ENCODE data around the gene SBF2.

SBF2 gene

DNA sequence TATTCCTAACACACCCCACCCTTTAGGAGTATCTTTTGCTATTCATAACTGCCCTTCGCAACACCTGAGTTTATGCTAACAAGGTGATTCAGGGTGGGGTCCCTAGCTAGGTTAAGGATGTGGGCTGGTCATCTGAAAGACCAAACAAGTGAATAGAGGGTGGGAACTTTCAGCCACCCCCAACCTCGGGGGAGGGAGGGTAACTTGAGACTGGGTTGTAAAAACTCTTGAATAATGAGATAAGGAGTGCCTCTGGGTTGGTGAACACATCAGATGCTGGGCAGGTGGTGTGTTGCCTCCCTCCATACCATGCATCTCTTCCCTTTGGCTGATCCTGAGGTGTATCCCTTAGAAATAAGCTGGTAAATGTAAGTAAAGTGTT lies 518.6 kb downstream of the SBF2 start:
- H3K27me3 Mint-ChIP-seq = no peaks in the 10 kb centered on the region
- no peaks in the 10 kb centered on the region for H3K9me3 Mint-ChIP-seq
- H3K36me3 Mint-ChIP-seq = no peaks in the 10 kb centered on the region
- CTCF ChIA-PET = interaction anchor here (1.1 kb wide), 1 partner anchor 28 kb away, joined by 3 read pairs; no protein-coding TSS in a partner anchor
- H3K4me3 Mint-ChIP-seq = no peak overlapping the region
- no peak overlapping the region for H3K27ac Mint-ChIP-seq
- no peaks in the 10 kb centered on the region for H3K4me1 Mint-ChIP-seq
- no peak for DNase-seq

DNA sequence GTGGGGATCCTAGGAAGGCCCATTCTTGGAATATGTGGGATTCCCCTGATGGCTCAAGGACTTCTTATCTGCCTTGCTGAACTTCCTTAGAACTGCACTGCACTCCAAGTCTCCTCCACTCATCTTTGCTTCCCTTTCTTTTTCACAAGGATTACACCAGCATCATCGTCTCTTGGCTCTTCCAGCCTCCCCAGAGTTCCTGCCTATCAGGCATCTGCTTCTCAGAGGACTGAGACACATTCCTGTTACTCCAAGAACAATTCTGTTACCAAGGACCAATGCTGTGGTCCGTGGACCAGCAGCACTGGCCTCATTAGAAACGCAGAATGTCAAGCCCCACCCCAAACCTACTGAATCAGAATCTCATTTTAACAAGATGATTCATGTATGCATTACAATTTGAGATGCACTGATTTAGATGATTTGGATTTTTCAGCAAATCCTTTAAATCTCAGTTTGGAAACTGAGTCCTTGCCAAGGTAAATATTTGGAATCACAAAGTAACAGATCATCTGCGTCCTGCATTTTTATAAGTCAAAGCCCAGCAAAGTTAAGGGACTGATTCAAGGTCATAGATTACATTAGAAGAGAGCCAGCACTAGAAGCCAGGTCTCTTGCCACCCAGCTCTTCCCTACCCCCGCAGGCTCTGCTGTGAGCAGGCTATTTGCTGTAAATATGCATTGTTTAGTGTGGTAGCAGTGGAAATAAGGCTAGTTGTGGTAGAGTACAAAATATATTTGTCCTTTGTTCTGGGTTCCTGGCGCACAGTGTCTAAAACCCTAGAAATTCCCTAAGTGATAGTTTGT lies 519.2 kb downstream of the SBF2 start:
- no peaks in the 10 kb centered on the region for H3K36me3 Mint-ChIP-seq
- CTCF ChIA-PET = no interaction called here
- no peak overlapping the region for H3K4me3 Mint-ChIP-seq
- DNase-seq = no peak
- no peak overlapping the region for H3K27ac Mint-ChIP-seq
- no peaks in the 10 kb centered on the region for H3K27me3 Mint-ChIP-seq
- H3K9me3 Mint-ChIP-seq = no peaks in the 10 kb centered on the region
- no peaks in the 10 kb centered on the region for H3K4me1 Mint-ChIP-seq

DNA sequence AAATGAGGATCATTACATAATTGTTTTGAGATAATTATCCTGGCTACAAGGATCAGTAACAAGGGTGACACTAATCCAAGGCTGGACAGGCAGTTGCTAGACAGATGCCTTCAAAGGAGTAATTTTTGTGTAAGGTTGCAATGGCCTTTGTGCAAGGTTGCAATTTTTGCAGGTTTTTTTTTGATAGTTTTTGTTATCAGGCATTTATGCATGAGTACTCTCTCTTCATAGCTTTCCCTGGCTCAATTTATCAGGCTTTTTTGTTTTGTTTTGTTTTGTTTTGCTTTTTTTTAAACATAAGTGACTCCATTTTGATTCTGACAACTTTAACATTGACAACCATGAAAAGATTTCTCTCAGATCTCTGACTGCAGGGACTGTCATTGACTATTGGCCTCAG lies 519.9 kb downstream of the SBF2 start:
- no peaks in the 10 kb centered on the region for H3K27me3 Mint-ChIP-seq
- H3K4me3 Mint-ChIP-seq = no peak overlapping the region
- DNase-seq = no peak
- no peaks in the 10 kb centered on the region for H3K36me3 Mint-ChIP-seq
- H3K9me3 Mint-ChIP-seq = no peaks in the 10 kb centered on the region
- no peaks in the 10 kb centered on the region for H3K4me1 Mint-ChIP-seq
- CTCF ChIA-PET = interaction anchor here (0.7 kb wide), 1 partner anchor 20 kb away, joined by 3 read pairs; no protein-coding TSS in a partner anchor
- H3K27ac Mint-ChIP-seq = no peak overlapping the region

DNA sequence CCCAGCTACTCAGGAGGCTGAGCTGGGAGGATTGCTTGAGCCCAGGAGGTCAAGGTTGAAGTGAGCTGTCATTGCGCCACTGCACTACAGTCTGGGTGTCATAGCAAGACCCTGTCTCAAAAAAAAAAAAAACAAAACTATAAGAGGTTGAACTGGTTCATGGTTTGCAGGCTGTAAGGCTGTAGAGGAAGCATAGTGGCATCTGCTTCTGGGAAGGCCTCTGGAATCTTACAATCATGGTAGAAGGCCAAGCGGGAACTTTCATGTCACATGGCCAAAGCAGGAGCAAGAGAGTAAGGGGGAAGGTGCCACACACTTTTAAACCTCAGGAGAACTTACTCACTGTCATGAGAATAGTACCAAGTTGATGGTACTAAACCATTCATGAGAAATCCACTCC lies 520.5 kb downstream of the SBF2 start:
- Mint-ChIP-seq H3K4me3 (no peak overlapping the region), H3K4me1 (no peaks in the 10 kb centered on the region), H3K27ac (no peak overlapping the region), H3K36me3 (no peaks in the 10 kb centered on the region), H3K9me3 (no peaks in the 10 kb centered on the region), H3K27me3 (no peaks in the 10 kb centered on the region)
- CTCF ChIA-PET = interaction anchor here (0.7 kb wide), 1 partner anchor 20 kb away, joined by 3 read pairs; no protein-coding TSS in a partner anchor
- no peak for DNase-seq

DNA sequence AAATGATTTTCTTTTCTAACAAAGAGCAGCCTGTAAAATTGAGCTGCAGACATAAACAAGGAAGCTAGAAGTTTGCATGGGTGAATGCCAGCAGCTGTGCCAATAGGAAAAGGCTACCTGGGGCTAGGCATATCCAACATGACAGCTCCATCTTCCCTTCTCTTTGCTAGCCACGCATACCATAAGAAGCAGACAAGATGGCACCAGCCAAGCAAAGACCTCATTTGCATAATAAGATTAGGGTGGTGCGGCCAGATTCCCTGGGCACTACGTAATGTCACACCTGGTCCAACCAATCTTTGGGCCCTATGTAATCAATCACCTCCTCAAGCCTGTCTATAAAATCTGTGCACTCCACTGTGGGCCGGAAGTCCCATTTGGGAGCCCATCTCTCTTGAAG lies 521.8 kb downstream of the SBF2 start:
- Mint-ChIP-seq H3K36me3 (no peaks in the 10 kb centered on the region), H3K27ac (no peak overlapping the region), H3K4me3 (no peak overlapping the region), H3K9me3 (no peaks in the 10 kb centered on the region), H3K4me1 (peaks cover 2% of the 10 kb centered on the region), H3K27me3 (no peaks in the 10 kb centered on the region)
- no peak for DNase-seq
- CTCF ChIA-PET = no interaction called here

DNA sequence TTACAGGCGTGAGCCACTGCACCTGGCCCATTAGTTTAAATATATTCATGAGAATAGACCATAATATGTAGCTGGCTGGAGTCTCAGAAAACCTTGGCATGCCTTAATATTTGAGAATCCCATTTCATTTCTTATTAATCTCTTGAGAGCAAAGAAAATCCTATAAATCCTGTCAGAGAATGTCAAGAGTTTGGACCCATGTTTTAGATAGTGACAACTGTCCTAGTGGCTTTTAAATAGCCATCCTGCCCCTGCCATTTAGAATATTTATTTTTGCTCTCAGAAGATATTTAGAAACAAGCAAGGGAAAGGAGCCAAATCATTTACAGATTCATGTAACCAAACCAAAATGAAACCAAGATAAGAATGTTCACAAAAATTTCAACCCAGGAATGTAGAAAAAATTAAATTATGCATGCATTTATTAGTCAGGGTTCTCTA lies 522.9 kb downstream of the SBF2 start:
- Mint-ChIP-seq H3K4me1 (peaks cover 2% of the 10 kb centered on the region), H3K9me3 (no peaks in the 10 kb centered on the region), H3K27me3 (no peaks in the 10 kb centered on the region), H3K4me3 (no peak overlapping the region), H3K27ac (no peak overlapping the region), H3K36me3 (no peaks in the 10 kb centered on the region)
- CTCF ChIA-PET = no interaction called here
- DNase-seq = no peak

DNA sequence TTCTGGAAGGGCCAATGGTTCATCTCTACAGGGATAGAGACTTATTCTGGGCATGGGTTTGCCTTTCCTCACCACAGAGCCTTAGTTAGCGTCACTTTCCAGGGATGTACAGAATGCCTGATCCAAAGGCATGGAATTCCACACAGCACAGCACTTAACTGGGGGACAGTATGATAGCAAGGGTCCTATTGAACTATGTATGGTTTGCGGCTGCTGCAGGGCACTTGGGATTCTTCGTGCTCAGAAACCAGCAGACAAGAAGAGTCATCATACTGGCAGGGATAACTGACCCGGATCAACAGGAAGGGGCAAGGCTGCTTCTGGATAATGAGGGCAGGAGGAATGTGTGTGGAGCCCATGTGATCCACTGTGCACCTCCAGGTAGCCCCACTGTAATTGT lies 524.4 kb downstream of the SBF2 start:
- H3K27ac Mint-ChIP-seq = no peak overlapping the region
- H3K36me3 Mint-ChIP-seq = no peaks in the 10 kb centered on the region
- peaks cover 2% of the 10 kb centered on the region for H3K4me1 Mint-ChIP-seq
- no peak for DNase-seq
- H3K4me3 Mint-ChIP-seq = no peak overlapping the region
- CTCF ChIA-PET = no interaction called here
- H3K9me3 Mint-ChIP-seq = no peaks in the 10 kb centered on the region
- no peaks in the 10 kb centered on the region for H3K27me3 Mint-ChIP-seq

DNA sequence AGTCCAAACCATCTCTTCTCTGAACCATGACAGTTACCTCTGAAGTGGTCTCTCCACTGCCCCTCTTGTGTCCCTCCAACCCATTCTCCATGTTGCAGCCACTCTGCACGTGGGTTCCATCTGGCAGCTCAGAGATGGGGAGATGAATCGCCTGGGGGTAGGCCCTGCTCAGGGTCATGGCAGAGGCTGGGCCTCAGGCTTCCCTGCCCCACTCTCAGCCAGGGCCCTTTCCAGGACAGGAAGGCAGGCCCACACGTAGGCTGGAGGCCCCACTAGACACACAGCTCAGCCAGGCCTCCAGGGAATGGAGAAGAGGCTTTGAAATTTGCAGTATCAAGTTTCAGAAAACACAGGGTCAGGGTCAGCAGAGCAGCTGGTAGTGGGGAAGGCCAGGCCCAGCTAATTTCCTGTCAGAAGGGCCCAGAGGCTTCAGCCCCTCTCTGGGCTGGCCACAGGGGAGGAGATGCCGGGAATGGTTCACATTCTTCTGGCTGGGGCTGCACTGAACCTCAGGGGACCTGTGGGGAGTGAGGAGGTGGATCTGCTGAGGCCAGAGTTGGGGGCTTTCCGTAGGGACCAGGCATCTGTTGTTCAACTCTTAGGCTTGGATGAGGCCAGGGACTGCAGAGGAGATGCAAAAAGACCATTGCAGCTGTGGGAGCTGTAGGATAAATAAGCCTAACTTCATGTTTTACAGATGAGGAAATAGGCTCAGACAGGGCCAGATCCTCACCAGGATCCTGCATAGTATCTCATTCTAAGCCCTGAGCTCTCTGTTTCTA lies 528.5 kb downstream of the SBF2 start:
- Mint-ChIP-seq H3K36me3 (no peaks in the 10 kb centered on the region), H3K9me3 (no peaks in the 10 kb centered on the region), H3K27ac (no peak overlapping the region), H3K4me1 (peaks cover 2% of the 10 kb centered on the region), H3K4me3 (no peak overlapping the region), H3K27me3 (no peaks in the 10 kb centered on the region)
- no peak for DNase-seq
- CTCF ChIA-PET = no interaction called here

DNA sequence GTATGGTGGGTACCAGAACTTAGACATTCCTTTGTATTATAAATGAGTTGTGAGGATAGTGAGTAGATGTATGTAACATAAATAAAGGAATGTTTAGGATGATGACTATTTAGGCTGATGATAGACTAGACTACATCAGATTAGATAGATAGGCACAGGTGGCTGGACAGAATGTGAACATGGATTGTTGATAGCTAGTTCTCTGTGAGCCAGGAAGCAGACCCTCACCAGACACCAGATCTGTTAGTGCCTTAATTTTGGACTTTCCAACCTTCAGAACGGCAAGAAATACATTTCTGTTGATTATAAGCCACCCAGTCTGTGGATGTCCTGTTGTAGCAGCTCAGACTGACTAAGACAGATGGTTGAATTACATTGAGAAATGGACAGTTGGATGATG lies 530.7 kb downstream of the SBF2 start:
- H3K36me3 Mint-ChIP-seq = no peaks in the 10 kb centered on the region
- no peak for DNase-seq
- no peak overlapping the region for H3K4me3 Mint-ChIP-seq
- peaks cover 17% of the 10 kb centered on the region for H3K4me1 Mint-ChIP-seq
- H3K27me3 Mint-ChIP-seq = no peaks in the 10 kb centered on the region
- CTCF ChIA-PET = interaction anchor here (1.0 to 2.8 kb wide), 2 partner anchors 209 to 230 kb away, joined by 3 to 10 read pairs; no protein-coding TSS in a partner anchor
- H3K27ac Mint-ChIP-seq = no peak overlapping the region
- no peaks in the 10 kb centered on the region for H3K9me3 Mint-ChIP-seq

DNA sequence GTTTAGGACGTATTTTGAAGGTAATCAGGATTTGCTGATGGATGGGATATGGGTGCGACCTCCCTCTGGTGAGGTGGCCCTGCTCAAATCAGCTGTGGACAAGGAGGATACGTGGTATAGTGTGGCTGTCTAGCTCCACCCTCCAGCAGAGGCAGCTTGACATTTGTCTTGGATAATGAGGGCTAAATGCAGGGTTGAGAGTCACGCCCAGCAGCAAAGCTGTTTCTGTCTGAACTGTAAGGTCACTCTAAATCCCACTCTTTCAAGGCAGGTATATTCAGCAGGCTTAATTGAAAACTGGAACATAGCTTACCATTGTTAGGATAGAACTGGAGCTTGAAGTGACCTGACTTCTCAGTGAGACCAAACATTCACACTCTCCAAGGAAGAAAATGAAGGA lies 531.5 kb downstream of the SBF2 start:
- CTCF ChIA-PET = interaction anchor here (0.6 to 2.8 kb wide), 3 partner anchors 113 to 546 kb away, joined by 3 to 10 read pairs (median 4); no protein-coding TSS in a partner anchor
- Mint-ChIP-seq H3K36me3 (no peaks in the 10 kb centered on the region), H3K4me3 (no peak overlapping the region), H3K27ac (no peak overlapping the region), H3K27me3 (no peaks in the 10 kb centered on the region), H3K4me1 (peaks cover 20% of the 10 kb centered on the region), H3K9me3 (no peaks in the 10 kb centered on the region)
- no peak for DNase-seq

DNA sequence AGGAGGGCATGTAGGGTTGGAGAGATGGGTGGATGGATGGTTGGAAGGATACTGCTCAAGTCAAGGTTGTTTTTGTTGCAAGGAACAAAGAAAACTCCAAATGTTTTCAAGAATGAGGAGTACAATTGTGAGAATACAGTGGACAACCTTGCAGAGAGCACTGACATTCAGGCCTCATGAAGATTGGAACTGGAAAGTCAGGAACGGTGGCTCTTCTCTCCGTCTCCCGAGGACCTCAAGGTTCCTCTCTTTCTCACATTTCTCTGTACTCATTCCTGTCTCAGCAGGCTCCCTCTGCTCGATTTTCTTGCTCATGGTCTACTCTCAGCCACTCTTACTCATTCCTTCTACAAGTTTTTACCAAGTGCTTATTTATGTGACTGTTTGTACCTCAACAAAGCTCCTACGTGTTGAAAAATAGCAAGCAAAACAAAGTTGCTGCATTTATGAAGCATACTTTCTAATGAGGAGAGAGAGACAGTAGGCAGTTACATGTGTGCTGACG lies 532.5 kb downstream of the SBF2 start:
- DNase-seq = no peak
- no peak overlapping the region for H3K4me3 Mint-ChIP-seq
- no peak overlapping the region for H3K27ac Mint-ChIP-seq
- H3K27me3 Mint-ChIP-seq = no peaks in the 10 kb centered on the region
- H3K36me3 Mint-ChIP-seq = no peaks in the 10 kb centered on the region
- H3K4me1 Mint-ChIP-seq = peaks cover 27% of the 10 kb centered on the region
- no peaks in the 10 kb centered on the region for H3K9me3 Mint-ChIP-seq
- CTCF ChIA-PET = interaction anchor here (2.1 kb wide), 1 partner anchor 547 kb away, joined by 4 read pairs; no protein-coding TSS in a partner anchor

DNA sequence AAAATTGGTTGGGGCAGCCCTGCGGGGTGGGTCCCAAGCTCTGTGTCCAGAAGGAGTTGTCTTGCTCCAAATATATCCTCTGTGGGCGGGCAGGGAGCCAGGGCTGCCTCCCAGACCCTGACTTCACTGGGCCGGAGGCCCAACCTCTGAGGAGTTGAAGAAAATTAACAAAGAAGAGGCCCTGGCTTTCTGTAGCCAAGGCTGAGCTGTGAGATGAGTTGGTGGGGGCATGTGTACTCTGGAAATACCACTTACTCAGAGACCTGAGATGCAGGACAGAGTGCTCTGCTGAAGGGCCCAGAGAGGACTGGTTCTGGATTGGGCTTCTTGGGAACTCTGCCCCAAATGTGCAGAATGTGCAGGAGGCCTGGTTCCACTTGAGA lies 533.8 kb downstream of the SBF2 start:
- Mint-ChIP-seq H3K27ac (no peak overlapping the region), H3K36me3 (no peaks in the 10 kb centered on the region), H3K27me3 (no peaks in the 10 kb centered on the region), H3K9me3 (no peaks in the 10 kb centered on the region), H3K4me3 (no peak overlapping the region), H3K4me1 (peaks cover 36% of the 10 kb centered on the region)
- no peak for DNase-seq
- CTCF ChIA-PET = interaction anchor here (0.7 to 3.7 kb wide), 12 partner anchors 9 to 564 kb away, joined by 3 to 37 read pairs (median 6); partner anchors contain the start of gene ADM

DNA sequence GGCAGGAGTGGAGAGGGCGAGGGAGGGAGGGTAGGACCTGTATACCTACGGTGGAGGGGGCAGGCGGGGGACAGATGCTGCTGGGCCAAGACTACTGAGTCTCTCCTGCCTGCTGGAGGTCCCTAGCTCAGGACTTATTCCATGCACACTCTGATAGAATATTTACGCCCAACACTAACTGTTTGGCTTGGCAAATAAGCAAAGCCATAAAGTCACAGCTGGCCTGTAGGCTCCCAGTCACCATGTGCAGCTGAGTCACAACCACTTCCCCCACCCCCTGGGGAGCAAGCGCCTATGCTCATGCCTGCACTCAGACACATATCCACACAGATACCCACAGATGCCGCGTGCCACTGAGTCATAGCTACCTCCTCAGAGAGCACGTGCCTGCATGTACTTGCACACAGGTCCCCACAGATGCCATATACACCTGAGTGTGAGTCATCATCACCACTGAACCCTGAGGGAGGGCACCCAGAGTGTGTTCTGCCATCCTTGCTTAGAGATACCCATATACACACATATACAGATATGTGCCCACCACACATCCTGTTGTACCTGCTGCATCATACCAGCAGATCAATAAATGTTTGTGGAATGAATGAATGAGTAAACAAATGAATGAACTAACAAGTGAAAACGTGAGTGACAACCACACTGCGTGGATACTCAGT lies 534.4 kb downstream of the SBF2 start:
- peak overlapping the region; percentile 82 for H3K27ac Mint-ChIP-seq
- H3K27me3 Mint-ChIP-seq = no peaks in the 10 kb centered on the region
- H3K4me3 Mint-ChIP-seq = peak overlapping the region; percentile 72
- no peaks in the 10 kb centered on the region for H3K36me3 Mint-ChIP-seq
- DNase-seq = peak; percentile 87
- CTCF ChIA-PET = interaction anchor here (0.5 to 3.7 kb wide), 17 partner anchors 9 to 565 kb away, joined by 3 to 37 read pairs (median 5); partner anchors contain the start of gene ADM
- peaks cover 36% of the 10 kb centered on the region for H3K4me1 Mint-ChIP-seq
- H3K9me3 Mint-ChIP-seq = no peaks in the 10 kb centered on the region

All from activated naive CD4-positive, alpha-beta T cell treated with anti-CD3 and anti-CD28 coated beads, Interleukin-2, amount 10 ng/mL, durations not matched to agents 7 days and 5 days (primary cell).